GM19455 (cell line): ENCODE results near the gene EIF2AK2.

Experiments used
- ATAC-seq: cut with Tn5 transposase; IDR thresholded peaks from one replicate; pipeline ENCODE4 v1.9.1; 2021; ENCODE audit not compliant: unreplicated experiment

The EIF2AK2 gene

DNA sequence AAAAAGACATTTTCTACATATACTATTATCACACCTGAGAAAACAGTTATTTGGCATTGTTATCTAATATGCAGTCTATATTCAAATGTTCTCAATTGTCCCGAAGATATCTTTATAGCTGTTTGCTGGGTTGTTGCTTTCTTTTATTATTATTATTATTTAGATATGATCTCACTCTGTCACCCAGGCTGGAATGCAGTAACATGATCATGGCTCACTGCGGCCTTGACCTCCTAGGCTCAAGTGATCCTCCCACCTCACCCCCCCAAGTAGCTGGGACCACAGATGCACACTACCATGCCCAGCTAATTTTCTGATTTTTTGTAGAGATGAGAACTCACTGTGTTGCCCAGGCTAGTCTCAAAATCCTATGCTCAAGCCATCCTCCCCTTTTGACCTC lies 52.6 kb downstream of the EIF2AK2 start:
- no peak for ATAC-seq

DNA sequence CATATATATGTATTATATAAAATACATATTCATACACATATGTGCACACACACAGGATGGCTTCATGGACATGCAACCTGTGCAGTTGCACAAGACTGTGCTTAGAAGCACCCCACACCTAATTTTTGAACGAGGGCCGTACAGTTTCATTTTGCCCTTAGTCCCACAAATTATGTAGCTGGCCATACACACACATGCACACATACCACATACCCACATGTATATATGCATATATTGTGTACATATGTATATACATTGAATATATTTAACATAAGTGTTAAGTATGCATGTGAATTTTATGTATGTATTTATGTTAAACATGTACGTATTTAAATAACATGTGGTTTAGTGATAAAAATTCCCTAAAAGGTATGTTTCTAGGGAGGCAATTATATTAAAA lies 54.2 kb downstream of the EIF2AK2 start:
- no peak for ATAC-seq

DNA sequence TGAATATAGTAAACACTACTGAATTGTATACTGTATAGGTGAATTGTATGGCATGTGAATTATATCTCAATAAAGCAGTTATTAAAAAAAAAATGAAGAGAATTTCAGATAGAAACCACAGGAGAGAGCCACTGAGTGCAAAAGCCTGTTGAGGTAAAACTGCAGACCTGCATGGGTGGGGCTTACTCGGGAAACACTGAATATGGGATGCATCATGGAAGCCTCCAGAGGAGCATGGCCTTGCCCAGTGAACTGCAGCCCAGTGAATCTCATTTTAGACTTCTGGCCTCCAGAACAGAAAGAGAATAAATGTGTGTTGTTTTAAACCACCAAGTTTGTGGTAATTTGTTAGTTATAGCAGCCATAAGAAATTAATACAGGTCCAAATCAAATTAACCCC lies 56.7 kb downstream of the EIF2AK2 start:
- ATAC-seq, result no peak

DNA sequence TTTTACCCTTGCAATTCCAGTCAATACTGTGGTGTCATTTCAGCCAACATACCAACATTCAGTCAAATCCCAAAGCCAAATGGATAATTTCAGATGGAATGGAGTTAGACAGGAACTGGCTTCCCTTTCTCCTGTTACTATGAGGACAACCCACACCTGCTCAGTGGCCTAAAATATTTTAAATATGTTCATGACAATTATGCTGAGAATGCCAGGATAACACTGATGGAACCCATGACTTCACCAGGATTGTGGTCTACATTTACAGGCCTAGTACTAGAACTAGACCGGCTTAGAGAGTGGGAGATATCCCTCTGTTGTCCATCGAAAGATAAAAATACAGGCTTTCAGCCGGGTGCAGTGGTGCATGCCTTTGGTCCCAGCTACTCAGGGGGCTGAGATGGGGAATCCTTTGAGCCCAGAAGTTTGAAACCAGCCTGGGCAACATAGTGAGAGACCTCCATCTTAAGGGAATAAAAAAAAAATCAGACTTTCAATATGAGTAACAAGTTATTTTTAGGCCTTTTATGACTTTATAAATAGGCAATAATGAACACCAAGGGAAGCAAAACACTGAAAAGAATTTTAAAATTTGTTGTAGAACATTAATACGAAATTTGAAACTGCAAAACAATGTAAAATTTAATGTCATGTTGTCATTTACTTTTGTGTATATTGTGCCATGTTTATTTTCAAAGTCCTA lies 58.2 kb downstream of the EIF2AK2 start:
- no peak for ATAC-seq

DNA sequence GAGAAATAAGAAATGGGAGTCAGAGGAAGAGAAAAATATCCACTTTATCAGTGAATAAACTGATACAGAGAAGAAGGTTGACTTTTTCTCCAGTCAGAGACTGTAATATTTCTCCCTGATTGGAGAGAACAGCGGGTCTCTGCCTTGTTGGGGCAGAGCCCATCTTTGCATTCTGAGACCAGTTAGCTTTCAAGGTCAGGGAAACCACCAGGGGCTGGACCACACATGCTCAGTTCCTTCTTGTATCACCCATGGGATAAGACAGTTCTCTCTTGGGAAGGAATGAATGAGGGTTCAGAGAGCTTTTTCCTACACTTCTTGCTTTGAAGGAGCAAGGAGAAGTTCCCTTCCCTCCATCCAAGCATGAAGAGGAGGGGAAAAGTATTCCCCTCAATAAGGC lies 60.2 kb downstream of the EIF2AK2 start:
- ATAC-seq, result no peak

DNA sequence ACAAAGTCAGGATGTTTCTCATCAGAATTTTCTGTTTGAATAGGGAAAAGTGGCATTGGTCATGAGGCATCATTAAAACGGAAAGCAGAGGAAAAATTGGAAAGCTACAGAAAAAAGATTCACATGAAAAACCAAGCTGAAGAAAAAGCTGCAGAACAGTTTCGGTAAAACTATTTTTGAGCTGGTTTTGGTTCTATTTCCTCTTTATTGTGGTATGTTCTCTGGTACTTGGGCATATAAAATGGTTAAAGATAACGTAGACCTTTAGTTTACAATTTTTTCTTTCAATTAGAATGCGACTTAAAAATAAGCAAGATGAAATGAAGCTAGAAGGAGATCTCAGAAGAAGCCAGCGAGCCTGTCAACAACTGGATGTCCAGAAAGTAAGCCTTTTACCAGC lies 64.9 kb downstream of the EIF2AK2 start:
- peak; percentile 57 for ATAC-seq

DNA sequence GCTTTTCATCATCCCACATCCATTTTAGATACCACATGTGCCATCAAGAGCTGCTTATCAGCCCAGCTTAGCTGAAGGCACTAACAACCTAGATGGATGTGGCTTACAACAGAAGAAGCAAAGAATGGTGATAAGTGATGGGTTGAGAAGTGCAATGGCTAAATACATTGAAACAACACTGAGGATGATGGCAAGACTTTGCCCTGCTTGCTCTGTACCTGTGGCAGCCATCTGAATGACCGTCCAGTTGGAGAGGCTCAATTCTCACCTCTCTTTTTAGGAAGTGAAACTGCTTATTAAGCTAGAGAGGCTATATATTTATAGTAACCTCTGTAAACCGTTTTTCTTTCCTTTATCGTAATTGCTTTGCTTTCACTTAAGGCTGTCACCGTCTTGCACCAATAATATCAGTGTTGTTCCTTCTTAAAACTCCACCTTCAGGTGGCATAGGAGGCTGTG lies 66.7 kb downstream of the EIF2AK2 start:
- peak; percentile 80 for ATAC-seq

DNA sequence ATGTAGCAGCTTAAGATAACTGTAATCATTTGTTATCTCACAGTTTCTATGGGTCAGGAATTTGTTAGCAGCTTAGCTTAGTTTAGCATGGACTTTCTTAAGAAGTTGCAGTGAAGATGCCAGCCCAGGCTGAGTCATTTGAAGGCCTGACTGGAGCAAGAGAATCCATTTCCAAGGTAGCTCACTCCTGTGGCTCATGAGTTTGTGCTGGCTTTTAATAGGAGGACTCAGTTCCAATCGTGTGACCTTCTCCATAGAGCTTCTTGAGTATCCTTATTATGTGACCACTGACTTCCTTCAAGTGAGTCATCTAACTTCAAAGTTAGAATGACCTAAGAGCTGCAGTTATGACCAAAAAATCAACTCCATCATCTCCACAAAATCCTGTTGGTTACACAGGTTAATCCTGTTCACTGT lies 71.0 kb downstream of the EIF2AK2 start:
- ATAC-seq, result no peak

DNA sequence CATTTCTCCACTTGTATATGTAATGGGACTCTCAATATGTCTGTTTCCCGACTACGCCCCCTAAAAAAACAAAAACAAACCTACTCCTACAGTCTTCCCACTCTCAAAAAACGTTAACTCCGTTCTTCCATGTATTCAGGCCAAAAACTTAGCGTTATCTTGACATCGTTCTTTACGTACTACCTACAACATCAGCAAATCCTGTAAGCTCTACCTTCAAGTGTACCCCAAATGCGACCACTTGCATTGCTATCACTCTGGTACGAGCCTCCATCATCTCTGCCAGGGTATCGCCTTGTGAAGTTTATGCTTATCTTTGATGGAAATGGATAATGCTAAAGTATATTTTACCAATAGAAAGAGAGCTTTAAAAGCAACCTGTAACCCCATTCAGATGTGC lies 72.0 kb downstream of the EIF2AK2 start:
- no peak for ATAC-seq

DNA sequence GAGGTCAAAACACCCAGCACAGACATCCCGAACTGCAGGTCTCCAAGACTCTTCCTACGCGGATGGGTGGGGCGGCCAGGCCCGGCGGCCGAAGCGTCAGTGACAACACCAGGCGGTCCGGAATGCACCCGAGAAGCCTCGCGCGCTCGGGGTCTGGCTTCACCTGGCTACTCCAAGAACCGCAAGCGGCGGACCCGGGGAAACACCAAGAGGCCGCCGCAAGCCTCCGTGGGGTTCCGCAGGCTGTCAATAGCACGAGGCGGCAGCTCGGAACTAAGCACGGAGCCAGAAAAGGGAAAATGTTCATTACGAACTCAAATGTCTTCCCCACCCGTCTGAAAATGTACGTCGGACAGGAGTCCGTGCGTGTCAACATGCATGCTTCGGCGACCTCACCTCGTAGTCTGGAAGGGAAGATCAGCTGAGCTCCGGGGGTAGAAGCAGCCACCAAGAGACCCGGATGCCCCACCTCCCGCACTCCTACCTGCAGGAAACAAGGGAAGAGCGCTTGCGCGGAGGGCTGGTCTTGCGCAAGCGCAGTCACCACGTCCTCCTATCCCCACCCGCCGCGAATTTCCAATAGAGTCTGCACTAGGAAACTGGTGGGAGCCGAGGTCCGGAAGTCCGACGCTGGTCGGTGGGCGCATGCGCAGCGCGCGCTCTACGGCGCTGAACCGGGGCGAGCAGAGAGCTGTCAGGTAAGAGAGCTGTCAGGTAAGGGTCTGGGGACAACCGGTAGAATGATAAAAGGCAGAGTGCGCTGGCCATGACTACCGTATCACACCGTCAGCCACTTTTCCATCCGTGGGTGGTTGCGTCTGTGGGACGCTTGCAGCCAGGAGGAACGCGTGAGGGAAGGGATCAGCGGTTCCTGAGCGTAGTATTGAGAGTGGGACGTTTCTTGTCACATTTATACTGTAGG lies 72.6 kb downstream of the EIF2AK2 start, which contains the start of the genes GPATCH11 and HEATR5B:
GPATCH11 (plus strand) TSS at position 646 of the 922 bp plus-strand sequence. CDS start 3,864 bp downstream, outside the sequence.
HEATR5B (minus strand) TSS at position 500 of the 922 bp plus-strand sequence. CDS start 958 bp downstream, outside the sequence.
- peak; percentile 81 for ATAC-seq

DNA sequence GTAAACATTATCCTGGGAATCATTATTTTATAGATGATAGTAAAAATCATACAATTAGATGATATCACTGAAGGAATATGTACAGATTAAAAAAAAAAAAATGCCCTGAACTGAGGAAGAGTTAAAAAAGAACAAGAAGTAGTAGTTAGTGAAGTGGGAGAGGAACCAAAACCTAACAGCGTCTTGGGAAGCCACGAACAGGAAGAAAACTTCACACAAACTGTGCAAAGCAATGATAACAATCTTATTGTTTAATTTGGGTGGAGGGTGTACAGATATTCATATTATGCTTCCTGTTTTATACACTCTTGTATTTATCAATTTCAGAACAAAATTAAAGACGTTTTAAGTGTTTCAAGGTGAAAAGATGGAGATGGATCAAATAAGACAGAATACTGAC lies 76.1 kb downstream of the EIF2AK2 start:
- ATAC-seq, result no peak

DNA sequence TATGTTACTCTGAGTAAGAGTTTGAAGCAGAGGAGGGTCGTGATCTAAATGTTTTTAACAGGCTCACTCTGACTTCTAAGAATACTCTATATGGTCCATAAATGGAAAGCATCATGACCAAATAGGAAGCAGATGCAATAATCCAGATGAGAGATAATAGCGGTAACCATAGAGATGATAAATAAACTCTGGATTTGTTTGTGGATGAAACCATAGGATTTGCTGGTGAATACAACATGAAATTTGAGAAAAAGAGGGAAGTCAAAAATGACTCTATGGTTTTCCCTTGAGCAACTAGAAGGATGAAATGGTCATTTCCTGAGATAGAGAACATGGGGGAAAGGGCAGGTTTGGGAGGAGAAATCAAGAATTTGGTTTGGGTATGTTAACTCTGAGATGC lies 76.5 kb downstream of the EIF2AK2 start:
- no peak for ATAC-seq

DNA sequence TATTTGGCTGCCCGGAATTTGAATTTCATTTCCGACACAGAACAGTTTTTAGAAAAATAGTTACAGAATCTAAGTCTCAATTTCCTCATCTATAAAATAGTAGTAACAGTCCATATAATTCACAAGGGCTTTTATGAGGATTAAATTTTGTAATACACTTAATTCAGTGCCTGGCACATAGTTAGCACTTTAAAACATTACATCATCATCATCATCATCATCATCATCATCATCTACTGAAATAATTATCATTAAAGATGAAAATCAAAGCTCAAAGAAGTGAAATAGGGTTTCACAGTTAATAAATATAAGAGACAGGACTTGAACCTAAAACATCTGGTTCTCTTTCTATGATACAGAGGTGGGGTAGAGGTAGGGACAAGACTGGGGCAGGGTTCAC lies 85.8 kb downstream of the EIF2AK2 start:
- no peak for ATAC-seq

DNA sequence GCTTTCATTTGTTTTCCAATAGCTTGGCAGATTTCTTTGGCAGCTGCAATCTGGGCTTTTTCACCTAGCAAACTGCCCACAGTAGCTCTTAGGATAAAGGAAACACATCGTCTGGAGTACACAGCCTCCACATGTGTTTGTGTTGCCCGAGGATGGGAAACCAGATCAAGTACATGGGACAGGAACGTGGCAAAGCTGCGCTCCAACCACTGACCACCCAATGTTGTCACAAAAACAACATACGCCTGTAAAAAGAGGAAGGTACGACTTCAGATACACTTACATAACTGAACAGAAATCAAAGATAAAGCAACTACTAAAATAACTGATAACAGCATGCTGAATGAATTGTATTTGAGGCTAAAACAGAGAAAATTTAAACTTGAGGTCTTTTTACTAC lies 88.1 kb downstream of the EIF2AK2 start:
- ATAC-seq, result no peak

DNA sequence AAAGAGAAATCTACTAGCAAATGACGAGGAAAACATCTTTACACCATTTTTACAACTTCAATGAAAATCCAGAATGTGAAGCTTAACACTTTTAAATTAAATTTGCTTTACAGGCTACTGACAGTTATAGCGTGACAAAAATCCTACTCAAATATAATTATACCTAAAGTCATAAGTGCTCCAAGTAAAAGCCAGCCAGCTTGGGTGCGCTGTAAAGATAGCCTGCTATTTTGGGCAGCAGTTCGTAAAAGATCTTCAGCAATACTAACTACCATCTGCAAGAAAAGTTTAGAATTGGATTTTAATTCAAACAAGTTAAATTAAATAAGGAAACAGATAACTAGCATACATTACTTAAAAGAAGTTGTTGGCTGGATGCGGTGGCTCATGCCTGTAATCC lies 95.0 kb downstream of the EIF2AK2 start:
- no peak for ATAC-seq

DNA sequence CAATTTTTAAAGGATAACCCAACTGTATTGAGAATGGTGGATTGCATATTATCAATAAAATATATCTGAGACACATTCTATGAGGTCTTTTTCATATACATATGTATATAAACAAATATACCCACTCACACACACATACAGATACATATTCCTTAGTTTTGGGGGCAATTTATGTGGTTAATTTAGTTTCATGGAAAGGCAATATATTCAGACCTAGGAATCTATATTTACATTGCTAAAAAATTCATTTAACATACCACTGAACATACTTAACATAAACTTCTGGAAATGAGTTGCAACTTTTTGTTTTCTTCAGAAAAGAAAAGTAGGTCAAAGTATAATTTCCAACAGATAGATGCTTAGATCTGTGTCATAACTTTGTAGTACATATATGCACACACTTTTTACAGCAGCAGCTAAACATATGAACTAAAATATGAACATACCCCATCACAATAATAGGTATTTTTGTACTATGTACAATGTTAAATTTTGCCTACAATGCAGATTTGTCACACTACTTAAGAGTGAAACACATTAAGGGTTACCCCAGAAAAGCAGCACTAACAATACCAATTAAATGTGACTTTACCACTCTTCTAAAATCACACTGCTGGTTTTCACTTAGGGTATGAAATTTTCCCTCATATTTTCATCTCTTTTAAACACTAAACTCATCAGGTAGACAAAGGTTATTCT lies 95.6 kb downstream of the EIF2AK2 start:
- ATAC-seq, result no peak

DNA sequence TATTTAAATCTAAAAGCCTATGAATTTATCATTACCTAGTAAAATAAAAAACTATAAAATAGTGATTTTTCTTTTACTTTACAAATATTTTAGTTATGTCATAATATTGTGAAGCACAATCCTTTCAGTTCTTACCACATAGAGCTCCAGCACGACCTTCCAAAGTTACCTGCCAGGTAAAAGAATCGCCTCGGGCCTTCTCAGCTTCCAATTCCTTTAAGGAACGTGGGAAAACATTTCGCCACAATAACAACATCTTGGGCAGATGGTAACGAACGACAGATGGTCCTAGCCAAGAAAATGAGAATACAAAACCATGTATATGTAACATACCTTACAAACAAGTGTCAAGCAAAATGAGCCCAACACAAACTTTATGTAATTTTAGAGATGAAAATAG lies 96.3 kb downstream of the EIF2AK2 start:
- no peak for ATAC-seq

DNA sequence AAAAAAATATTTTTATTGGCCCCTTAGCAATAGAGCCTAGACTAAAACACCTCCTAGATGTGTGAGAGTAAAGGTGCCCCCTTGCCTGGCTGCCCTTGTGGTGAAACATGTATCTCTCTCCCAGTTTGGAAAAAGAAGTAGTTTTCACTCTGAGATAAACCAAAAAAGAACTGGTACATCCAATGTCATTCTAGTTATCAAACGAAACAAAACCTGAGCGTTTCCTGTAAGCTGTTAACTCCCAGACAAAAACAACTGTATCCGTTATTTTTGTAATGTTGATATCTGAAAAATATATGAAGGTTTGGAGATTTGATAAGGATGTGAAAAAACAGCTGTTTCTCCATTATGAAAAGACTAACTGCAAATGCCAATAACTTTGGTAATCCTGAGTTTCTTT lies 96.9 kb downstream of the EIF2AK2 start:
- no peak for ATAC-seq

DNA sequence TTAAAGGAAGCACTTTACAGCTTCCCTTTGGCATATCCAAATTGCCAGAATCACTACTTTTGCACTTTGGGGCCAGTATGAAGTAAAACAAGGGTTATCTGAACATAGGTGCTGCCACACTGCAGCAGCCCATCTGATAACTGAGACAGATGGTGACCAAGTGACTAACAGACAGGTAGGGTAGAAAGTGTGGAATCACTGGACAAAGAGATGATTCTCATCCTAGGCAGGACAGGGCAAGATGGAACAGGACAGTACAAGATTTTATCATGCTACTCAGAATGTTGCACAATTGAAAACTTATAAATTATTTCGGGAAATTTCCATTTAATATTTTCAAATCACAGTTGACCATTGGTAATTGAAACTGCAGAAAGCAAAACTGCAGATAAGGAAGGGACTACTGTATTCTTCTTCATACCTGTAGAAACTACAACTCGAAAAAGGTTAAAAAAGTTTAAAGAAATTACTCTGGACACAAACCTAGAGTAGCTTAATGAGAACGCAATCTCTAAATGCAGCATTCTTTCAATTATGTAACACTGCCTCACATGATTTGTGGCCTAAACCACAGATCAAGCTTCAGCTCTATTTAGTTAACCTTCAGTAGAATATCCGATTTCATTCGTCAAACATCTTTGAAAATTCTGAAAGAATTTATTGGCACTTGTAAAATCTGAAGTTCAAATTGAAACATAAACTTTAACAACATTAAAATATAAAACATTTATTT lies 104.0 kb downstream of the EIF2AK2 start:
- no peak for ATAC-seq
